ENCODE results near the gene MB. TPM values are rescaled to one million over a fixed set of nuclear protein-coding genes. Genes with fewer than 3 reads are reported as not detected.

MB gene
- total RNA-seq, 1 experiment from 2014 or later = 1.5 TPM

DNA sequence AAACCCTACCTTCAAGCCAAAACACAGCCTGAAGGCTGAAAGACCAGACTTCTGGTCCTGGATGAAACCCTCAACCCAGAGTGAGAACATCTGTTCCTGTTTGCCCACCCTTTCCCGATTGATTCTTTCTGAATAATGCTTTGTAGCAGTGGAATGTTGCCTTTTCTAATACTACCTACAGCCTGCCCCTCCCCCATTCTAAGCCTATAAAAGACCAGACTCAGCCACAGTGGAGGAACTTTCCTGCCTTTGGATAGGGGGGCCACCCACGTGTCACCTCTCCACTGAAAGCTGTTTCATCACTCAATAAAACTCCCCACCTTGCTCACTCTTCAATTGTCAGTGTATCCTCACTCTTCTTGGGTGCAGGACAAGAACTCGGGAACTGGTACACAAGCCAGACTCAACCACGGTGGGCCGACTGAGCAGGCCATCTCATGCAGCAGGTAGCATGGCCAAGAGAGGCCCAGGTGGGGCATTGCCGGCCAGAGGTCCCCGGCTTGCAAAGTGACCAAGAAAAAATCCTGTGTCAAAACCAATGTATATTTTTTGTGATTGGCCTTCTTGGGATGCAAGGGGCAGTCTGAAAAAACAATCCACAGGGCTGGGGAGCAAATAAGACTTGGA is 24.5 kb upstream of the MB start:
- ChIA-PET RAD21 (ENCODE audit: low non-redundant PET in 1 of 2, low total read pairs in 2 of 2, uncharacterized antibody in 2 of 2, unreplicated experiment in 2 of 2) (no interaction called here), POLR2A (no interaction called here), CTCF (interaction anchor here (1.7 kb wide), 1 partner anchor 10 kb away, joined by 6 read pairs; no protein-coding TSS in a partner anchor)
- H3K36me3 ChIP-seq (ENCODE audit: control insufficient read depth in 1 of 2, insufficient read depth in 2 of 2, low read length in 2 of 2) = no peaks in the 10 kb centered on the region
- no TSS peak for BruUV-seq (replicated peaks)
- H2AFZ ChIP-seq (ENCODE audit: low read depth, low read length, poor library complexity, severe bottlenecking) = no peak overlapping the region
- H4K20me1 ChIP-seq (ENCODE audit: insufficient read depth) = no peaks in the 10 kb centered on the region
- no peak overlapping the region for H3K4me2 ChIP-seq (ENCODE audit: low read length)
- H3K9ac ChIP-seq (ENCODE audit: low read length) = no peak overlapping the region
- no peak overlapping the region for H3K27ac ChIP-seq (ENCODE audit: low read depth, low read length)
- H3K9me3 ChIP-seq (ENCODE audit: control insufficient read depth in 1 of 2, insufficient read depth in 1 of 2, low read depth in 1 of 2, low read length in 2 of 2) = no peaks in the 10 kb centered on the region
- H3K27me3 ChIP-seq (ENCODE audit: insufficient read depth, low read length) = no peaks in the 10 kb centered on the region
- no peak for DNase-seq (ENCODE audit: low read depth, low spot score)
- peaks cover 10 to 27% of the 10 kb centered on the region in 2 experiments for H3K4me1 ChIP-seq (ENCODE audit: control insufficient read depth in 1 of 2, insufficient read depth in 2 of 2, low read length in 2 of 2)
- H3K4me3 ChIP-seq (replicated peaks in 1 of 2; ENCODE audit: low read depth in 1 of 2, low read length in 2 of 2) = no peak overlapping the region
- H3K9me2 ChIP-seq (ENCODE audit: insufficient read depth) = no peaks in the 10 kb centered on the region
- ATAC-seq = no peak
- TF ChIP-seq TCF7L2 (IDR thresholded peaks at IDR 0.05; ENCODE audit: borderline replicate concordance, extremely low read depth, insufficient read depth, insufficient read length) = no peak
- no peak for TF ChIP-seq EGR1 (IDR thresholded peaks at IDR 0.05; ENCODE audit: low read depth)
- TF ChIP-seq CBX3 (IDR thresholded peaks at IDR 0.05; ENCODE audit: low read depth) = no peak
- no peak for TF ChIP-seq JUND (IDR thresholded peaks at IDR 0.05)
- TF ChIP-seq CEBPB (IDR thresholded peaks at IDR 0.05; ENCODE audit: low read depth) = no peak
- no peak for TF ChIP-seq SRF (IDR thresholded peaks at IDR 0.05; ENCODE audit: low read depth)
- no peak for TF ChIP-seq POLR2A (IDR thresholded peaks at IDR 0.05; ENCODE audit: borderline replicate concordance, extremely low read depth, insufficient read depth, insufficient read length)
- TF ChIP-seq RAD21 (IDR thresholded peaks at IDR 0.05; ENCODE audit: low read depth) = no peak
- no peak for TF ChIP-seq POLR2AphosphoS5 (IDR thresholded peaks at IDR 0.05; ENCODE audit: low read depth, low read length)
- TF ChIP-seq SP1 (IDR thresholded peaks at IDR 0.05; ENCODE audit: low read depth) = no peak
- intact Hi-C loops (cut with micrococcal nuclease) = no loop called here
- no peaks in the 10 kb centered on the region for H3K79me2 ChIP-seq (ENCODE audit: insufficient read depth, low read length)

DNA sequence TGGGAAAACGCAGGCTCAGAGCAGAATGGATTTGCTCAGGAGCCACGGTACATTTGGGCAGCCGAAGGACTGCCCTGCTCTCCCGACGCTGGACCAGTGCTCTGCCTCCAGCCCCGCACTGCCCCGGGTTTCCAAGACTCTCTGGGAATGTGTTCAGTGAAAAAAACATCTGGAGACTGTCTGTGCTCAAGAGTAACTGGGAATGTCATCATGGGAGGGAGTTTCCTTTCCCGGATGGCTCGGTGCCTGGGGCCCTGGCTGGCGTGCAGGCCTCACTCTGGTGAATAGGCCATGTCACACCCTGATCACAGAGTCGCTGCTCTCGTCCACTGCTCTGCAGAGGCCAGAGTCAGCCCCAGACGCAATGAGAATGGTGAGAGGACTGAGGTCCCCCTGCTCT is 21.3 kb upstream of the MB start:
- no peaks in the 10 kb centered on the region for H4K20me1 ChIP-seq (ENCODE audit: insufficient read depth)
- H3K4me3 ChIP-seq (replicated peaks in 1 of 2; ENCODE audit: low read depth in 1 of 2, low read length in 2 of 2) = no peak overlapping the region
- ATAC-seq = no peak
- H3K4me2 ChIP-seq (ENCODE audit: low read length) = no peak overlapping the region
- no peaks in the 10 kb centered on the region for H3K9me2 ChIP-seq (ENCODE audit: insufficient read depth)
- POLR2A ChIA-PET = no interaction called here
- H3K4me1 ChIP-seq (ENCODE audit: control insufficient read depth in 1 of 2, insufficient read depth in 2 of 2, low read length in 2 of 2) = peaks cover 0 to 15% of the 10 kb centered on the region in 2 experiments; a peak in 2 of 4 replicates
- H3K27me3 ChIP-seq (ENCODE audit: insufficient read depth, low read length) = no peaks in the 10 kb centered on the region
- DNase-seq (ENCODE audit: low read depth, low spot score) = no peak
- H3K79me2 ChIP-seq (ENCODE audit: insufficient read depth, low read length) = no peaks in the 10 kb centered on the region
- no peak overlapping the region for H3K27ac ChIP-seq (ENCODE audit: low read depth, low read length)
- H3K9me3 ChIP-seq (ENCODE audit: control insufficient read depth in 1 of 2, insufficient read depth in 1 of 2, low read depth in 1 of 2, low read length in 2 of 2) = no peaks in the 10 kb centered on the region
- no peak overlapping the region for H3K9ac ChIP-seq (ENCODE audit: low read length)
- CTCF ChIA-PET = no interaction called here
- BruUV-seq (replicated peaks) = no TSS peak
- no peak overlapping the region for H2AFZ ChIP-seq (ENCODE audit: low read depth, low read length, poor library complexity, severe bottlenecking)
- no peaks in the 10 kb centered on the region for H3K36me3 ChIP-seq (ENCODE audit: control insufficient read depth in 1 of 2, insufficient read depth in 2 of 2, low read length in 2 of 2)
- RAD21 ChIA-PET (ENCODE audit: low non-redundant PET in 1 of 2, low total read pairs in 2 of 2, uncharacterized antibody in 2 of 2, unreplicated experiment in 2 of 2) = no interaction called here
- intact Hi-C loops (cut with micrococcal nuclease) = no loop called here
- TF ChIP-seq ZFX (IDR thresholded peaks at IDR 0.05) = no peak
- TF ChIP-seq EZH2 (IDR thresholded peaks at IDR 0.05) = no peak
- no peak for TF ChIP-seq RAD21 (IDR thresholded peaks at IDR 0.05; ENCODE audit: low read depth)
- TF ChIP-seq, protein P1, sequence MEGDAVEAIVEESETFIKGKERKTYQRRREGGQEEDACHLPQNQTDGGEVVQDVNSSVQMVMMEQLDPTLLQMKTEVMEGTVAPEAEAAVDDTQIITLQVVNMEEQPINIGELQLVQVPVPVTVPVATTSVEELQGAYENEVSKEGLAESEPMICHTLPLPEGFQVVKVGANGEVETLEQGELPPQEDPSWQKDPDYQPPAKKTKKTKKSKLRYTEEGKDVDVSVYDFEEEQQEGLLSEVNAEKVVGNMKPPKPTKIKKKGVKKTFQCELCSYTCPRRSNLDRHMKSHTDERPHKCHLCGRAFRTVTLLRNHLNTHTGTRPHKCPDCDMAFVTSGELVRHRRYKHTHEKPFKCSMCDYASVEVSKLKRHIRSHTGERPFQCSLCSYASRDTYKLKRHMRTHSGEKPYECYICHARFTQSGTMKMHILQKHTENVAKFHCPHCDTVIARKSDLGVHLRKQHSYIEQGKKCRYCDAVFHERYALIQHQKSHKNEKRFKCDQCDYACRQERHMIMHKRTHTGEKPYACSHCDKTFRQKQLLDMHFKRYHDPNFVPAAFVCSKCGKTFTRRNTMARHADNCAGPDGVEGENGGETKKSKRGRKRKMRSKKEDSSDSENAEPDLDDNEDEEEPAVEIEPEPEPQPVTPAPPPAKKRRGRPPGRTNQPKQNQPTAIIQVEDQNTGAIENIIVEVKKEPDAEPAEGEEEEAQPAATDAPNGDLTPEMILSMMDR (IDR thresholded peaks at IDR 0.05 in 2 of 3, conservative IDR thresholded peaks at IDR 0.05 in 1 of 3; ENCODE audit: borderline replicate concordance in 1 of 3, insufficient read depth in 1 of 3, low read depth in 2 of 3, low read length in 2 of 3) = no peak
- no peak for TF ChIP-seq SP1 (IDR thresholded peaks at IDR 0.05; ENCODE audit: low read depth)
- TF ChIP-seq TCF7L2 (IDR thresholded peaks at IDR 0.05; ENCODE audit: borderline replicate concordance, extremely low read depth, insufficient read depth, insufficient read length) = no peak
- no peak for TF ChIP-seq EGR1 (IDR thresholded peaks at IDR 0.05; ENCODE audit: low read depth)
- no peak for TF ChIP-seq FOSL1 (IDR thresholded peaks at IDR 0.05; ENCODE audit: low read depth)
- no peak for TF ChIP-seq CBX3 (IDR thresholded peaks at IDR 0.05; ENCODE audit: low read depth)
- TF ChIP-seq CEBPB (IDR thresholded peaks at IDR 0.05; ENCODE audit: low read depth) = no peak
- TF ChIP-seq POLR2A (IDR thresholded peaks at IDR 0.05; ENCODE audit: borderline replicate concordance, extremely low read depth, insufficient read depth, insufficient read length) = no peak
- TF ChIP-seq JUND (IDR thresholded peaks at IDR 0.05) = no peak
- TF ChIP-seq, protein P2, sequence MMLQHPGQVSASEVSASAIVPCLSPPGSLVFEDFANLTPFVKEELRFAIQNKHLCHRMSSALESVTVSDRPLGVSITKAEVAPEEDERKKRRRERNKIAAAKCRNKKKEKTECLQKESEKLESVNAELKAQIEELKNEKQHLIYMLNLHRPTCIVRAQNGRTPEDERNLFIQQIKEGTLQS (IDR thresholded peaks at IDR 0.05) = no peak
- no peak for TF ChIP-seq POLR2AphosphoS5 (IDR thresholded peaks at IDR 0.05; ENCODE audit: low read depth, low read length)
- TF ChIP-seq, protein P3, sequence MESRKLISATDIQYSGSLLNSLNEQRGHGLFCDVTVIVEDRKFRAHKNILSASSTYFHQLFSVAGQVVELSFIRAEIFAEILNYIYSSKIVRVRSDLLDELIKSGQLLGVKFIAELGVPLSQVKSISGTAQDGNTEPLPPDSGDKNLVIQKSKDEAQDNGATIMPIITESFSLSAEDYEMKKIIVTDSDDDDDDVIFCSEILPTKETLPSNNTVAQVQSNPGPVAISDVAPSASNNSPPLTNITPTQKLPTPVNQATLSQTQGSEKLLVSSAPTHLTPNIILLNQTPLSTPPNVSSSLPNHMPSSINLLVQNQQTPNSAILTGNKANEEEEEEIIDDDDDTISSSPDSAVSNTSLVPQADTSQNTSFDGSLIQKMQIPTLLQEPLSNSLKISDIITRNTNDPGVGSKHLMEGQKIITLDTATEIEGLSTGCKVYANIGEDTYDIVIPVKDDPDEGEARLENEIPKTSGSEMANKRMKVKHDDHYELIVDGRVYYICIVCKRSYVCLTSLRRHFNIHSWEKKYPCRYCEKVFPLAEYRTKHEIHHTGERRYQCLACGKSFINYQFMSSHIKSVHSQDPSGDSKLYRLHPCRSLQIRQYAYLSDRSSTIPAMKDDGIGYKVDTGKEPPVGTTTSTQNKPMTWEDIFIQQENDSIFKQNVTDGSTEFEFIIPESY (IDR thresholded peaks at IDR 0.05; ENCODE audit: extremely low read depth, insufficient replicate concordance, low read length) = no peak
